Activated CD8-positive, alpha-beta memory T cell treated with anti-CD3 and anti-CD28 coated beads, Interleukin-2, amount 50 U/mL, for 4 hours (primary cell): ENCODE data around the gene RANGAP1.
A peak's percentile ranks its signal among the peaks of the same experiment; 100 is the strongest.
"Not testable (repeated sequence)": the region's sequence is repeated elsewhere in the genome, so short reads cannot be mapped to it uniquely, and the experiment has no call there.

Experiments
- DNase-seq: peaks from one replicate; pipeline ENCODE4 v3.0.0-alpha.2; 2020

RANGAP1 gene

GRCh38 chr22:41296826-41297667 lies 11.1 kb upstream of the RANGAP1 start:
- no peak for DNase-seq

- not testable (repeated sequence) for DNase-seq
These were observed 8.8 kb upstream of the RANGAP1 start for GRCh38 chr22:41294816-41295215.

DNA sequence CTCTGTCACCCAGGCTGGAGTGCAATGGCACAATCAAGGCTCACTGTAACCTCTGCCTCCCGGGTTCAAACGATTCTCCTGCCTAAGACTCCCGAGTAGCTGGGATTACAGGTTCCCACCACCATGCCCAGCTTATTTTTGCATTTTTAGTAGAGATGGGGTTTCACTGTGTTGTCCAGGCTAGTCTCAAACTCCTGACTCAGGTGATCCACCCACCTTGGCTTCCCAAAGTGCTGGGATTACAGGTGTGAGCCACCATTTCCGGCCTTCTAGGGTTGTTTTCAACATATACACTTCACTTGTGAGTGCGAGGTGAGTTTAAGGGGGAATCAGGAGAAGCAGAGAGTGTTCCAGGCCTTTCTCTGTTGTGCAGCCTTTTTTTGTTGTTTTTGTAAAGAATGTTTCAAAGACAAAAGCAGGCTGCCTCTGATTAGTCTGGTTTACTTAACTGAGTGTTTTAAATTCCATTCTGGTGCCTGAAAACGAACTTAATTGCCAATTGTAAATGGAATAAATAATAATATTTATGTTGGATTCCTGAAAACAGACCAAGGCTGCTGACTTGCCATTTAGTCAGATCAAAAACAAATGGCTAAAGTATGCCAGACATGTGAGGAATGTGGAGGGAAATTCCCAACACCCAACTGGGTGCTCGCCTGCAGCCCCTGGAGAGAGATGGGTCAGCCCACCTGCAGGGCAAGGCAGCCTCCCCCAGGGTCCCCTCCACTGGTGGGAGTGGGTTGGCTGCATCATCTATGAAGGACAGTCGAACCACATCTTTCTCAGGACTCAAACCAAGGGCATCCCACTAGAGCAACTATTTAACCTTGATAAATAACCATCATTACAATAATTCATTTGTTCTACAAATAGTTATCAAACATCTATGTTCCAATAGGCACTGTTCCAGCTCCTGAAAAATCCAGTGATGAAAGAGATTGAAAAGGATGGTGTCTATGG lies 4.6 kb upstream of the RANGAP1 start:
- DNase-seq = no peak

DNA sequence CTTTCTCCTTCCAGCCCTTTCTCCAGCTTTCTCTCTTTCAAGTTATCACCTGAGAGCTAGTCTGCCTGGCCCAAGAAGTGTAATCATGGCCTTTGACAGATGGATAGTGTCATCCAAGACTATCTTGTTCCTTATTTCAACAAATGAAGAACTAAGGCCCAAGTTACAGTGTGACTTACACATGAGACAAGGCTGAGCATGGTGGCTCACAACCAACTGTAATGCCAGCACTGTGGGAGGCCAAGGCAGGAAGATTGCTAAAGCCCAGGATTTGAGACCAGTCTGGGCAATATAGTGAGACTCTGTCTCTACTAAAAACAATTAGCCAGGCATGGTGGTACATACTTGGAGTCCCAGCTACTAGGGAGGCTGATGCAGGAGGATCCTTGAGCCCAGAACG lies 3.7 kb upstream of the RANGAP1 start:
- no peak for DNase-seq

DNA sequence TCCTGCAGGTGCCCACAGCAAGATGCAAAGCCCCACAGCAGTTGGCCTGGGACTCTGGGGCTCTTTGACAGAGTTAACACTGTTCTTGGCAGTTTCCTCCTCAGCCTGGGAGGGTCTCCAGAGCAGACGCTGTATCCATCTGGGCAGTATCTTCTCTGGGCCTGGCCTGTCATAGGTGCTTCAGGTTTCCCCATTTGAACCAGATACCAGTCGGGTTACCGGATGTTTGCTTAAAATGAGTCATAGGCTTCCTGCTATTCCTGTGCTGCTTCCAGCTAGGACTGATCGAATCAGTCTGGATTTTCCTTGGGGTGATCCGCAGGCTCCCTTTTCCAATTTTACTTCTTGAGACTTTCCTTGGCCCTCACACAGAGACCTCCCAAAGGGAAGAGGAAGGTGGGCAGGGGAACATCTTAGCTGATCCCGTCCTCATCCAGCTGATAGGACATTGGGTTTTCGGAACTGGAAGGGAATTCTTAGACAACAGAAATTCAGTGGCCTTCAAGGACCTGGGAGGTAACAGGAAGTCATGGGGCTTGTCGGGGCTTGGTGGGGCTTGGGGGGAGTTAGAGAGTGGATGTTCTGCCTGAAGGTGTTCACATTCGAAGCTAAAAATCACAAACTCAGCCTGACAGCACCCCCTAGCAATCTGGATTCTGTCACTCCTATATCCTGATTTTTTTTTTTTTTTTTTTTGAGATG lies 2.4 kb upstream of the RANGAP1 start:
- DNase-seq = no peak

GRCh38 chr22:41286639-41287091 lies 678 bp upstream of the RANGAP1 start:
- DNase-seq = peak; percentile 44

- DNase-seq = peak; percentile 86
These were observed 557 bp downstream of the RANGAP1 start for GRCh38 chr22:41285441-41285819.

DNA sequence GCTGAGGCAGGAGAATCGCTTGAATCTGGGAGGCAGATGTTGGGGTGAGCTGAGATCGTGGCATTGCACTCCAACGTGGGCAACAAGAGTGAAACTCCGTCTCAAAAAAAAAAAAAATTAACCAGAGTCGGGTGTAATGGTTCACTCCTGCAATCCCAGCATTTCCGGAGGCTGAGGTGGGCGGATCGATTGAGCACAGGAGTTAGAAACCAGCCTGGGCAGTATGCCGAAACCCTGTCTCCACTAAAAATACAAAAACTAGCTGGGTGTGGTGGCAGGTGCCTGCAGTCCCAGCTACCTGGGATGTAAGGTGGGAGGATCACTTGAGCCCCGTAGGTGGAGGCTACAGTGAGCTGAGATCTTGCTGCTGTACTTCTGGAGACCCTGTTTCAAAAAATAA lies 1.5 kb downstream of the RANGAP1 start:
- no peak for DNase-seq

- DNase-seq = no peak
These were observed 5.1 kb downstream of the RANGAP1 start for GRCh38 chr22:41280854-41281253.

GRCh38 chr22:41280065-41280464 lies 5.9 kb downstream of the RANGAP1 start:
- DNase-seq = no peak

- DNase-seq = no peak
These were observed 11.1 kb downstream of the RANGAP1 start for GRCh38 chr22:41274856-41275255.

DNA sequence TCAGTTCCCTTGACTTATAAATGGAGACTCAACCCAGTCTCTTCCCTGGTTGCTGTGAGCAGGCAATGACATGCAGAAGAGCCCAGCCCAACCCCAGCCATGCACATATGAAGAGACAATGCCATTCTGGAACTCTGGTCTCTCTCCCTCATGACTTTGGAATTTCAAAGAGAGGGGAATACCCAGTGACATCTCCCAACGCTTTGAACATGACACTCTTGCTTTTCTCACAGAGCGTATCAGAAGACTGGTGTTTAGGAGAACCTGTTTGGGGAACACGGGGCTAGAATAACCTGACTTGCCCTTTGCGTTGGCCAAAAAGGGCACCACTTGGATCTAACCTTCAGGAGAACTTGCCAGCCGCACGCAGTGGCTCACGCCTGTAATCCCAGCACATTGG lies 12.9 kb downstream of the RANGAP1 start:
- no peak for DNase-seq

GRCh38 chr22:41271787-41272186 lies 14.2 kb downstream of the RANGAP1 start:
- no peak for DNase-seq

- no peak for DNase-seq
These were observed 18.0 kb downstream of the RANGAP1 start for GRCh38 chr22:41267958-41268357.

- DNase-seq = no peak
These were observed 21.5 kb downstream of the RANGAP1 start for GRCh38 chr22:41264408-41264941.

GRCh38 chr22:41263704-41264103 lies 22.3 kb downstream of the RANGAP1 start:
- no peak for DNase-seq

- DNase-seq = no peak
These were observed 23.7 kb downstream of the RANGAP1 start for GRCh38 chr22:41262250-41262765.

DNA sequence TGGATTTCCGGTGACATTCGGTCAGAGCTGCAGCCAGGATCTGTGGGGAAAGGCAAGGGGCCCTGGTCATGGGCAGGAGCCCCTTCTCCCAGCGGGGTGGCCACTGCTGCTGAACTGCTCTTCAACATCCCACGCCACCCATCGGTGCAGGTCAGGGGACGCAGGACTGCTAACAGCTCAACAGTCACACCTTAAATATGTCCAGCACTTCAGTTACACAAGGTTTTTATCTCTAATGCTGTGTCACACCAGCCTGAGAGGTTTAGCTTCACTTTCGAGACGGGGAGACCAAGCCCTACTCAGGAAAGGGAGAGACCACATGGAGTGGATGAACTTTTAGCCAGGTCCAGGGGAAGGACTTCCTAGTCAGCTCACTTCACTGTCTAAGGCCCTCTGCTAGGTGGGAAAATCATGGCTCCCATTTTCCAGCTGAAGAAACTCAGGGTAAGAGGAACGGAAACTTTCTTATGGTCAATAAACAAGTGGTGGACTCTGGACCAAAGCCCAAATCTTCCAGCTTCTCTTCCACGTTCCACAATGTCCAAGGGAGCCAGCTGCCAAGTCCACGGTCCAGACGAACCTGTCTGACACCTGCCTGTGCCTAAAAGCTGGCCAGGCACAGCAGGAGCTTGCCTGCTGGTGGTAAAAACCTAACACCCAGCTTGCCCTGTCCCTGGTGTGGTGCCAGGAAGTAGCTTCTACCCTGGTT lies 24.3 kb downstream of the RANGAP1 start:
- no peak for DNase-seq

DNA sequence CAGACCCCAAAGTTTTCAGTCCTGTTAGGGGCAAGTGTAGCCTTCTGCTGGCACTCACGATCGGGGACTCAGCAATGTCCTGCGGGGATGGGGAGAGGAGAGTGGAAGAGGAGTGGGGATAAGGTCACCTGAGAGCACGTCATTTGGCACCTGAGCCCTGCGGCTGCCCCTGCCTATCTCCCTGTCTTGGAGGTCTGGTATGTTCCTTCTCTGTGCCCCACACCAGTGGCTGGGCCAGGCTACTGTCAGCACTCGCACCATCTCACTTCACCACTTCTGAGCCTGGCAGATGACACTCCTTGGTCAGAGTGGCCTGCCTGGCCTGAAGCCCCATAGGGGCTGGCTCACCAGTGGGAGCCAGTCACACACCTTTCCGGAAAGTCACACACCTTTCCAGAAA lies 25.1 kb downstream of the RANGAP1 start:
- DNase-seq = no peak

DNA sequence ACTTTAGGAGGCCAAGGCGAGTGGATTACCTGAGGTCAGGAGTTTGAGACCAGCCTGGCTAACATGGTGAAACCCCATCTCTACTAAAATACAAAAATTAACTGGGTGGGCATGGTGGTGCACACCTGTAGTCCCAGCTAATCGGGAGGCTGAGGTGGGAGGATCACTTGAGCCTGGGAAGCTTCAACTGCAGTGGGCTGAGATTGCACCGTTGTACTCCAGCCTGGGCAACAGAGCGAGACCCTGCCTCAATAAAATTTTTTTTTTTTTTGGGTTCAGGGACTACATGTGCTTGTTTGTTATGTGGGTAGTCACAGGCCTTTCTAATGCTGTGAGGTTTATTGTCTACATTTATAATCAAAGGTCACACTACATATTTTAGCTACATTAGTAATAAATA lies 26.2 kb downstream of the RANGAP1 start:
- DNase-seq = not testable (repeated sequence)

DNA sequence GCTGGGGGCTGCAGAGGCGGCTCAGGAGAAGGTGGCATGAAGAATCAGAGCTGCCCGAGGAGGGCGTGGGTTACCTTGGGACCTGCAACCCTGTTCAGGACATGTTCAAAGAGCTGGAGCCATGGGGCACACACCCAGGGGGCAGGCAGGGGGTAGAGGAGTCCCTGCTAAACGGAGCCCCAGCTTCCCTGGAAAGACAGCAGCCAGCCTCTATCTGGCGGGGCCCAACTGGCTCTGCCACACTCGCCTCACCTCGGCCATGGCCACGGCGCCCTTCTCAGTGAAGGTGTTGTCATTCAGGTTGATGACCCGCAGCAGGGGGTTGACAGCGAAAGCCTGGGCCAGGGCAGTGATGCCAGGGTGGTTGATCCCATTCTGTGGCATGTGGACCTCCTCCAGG lies 28.3 kb downstream of the RANGAP1 start:
- no peak for DNase-seq
